ENCODE results near the gene ENOX1.

- TF ChIP-seq EZH2 (IDR thresholded peaks at IDR 0.05) = no peak
- no peak for TF ChIP-seq POLR2AphosphoS5 (IDR thresholded peaks at IDR 0.05; ENCODE audit: borderline replicate concordance, low read depth, low read length)
These were observed 292.6 kb downstream of the ENOX1 start for GRCh38 chr13:43494206-43494605.

Data from SK-N-MC (cell line).